ENCODE measurements around the gene PARP4.

The PARP4 gene

GRCh38 chr13:24505256-24505655 is 7.3 kb downstream of the PARP4 start:
- no peak for TF ChIP-seq SALL2 (tag by site-specific recombination; IDR thresholded peaks at IDR 0.05; ENCODE audit: borderline replicate concordance)
- no peak for TF ChIP-seq ZSCAN18 (tag by site-specific recombination; IDR thresholded peaks at IDR 0.05)
- no peak for TF ChIP-seq ZNF529 (tag by site-specific recombination; IDR thresholded peaks at IDR 0.05; ENCODE audit: insufficient replicate concordance)
- no peak for TF ChIP-seq ZNF223 (tag by site-specific recombination; IDR thresholded peaks at IDR 0.05)
- TF ChIP-seq ZNF626 (tag by site-specific recombination; IDR thresholded peaks at IDR 0.05), result no peak
- no peak for TF ChIP-seq ZNF670 (tag by site-specific recombination; IDR thresholded peaks at IDR 0.05; ENCODE audit: low read depth)
- no peak for TF ChIP-seq ZNF792 (tag by site-specific recombination; IDR thresholded peaks at IDR 0.05)
- no peak for TF ChIP-seq ZNF26 (tag by site-specific recombination; IDR thresholded peaks at IDR 0.05)
- H3K4me3 ChIP-seq (ENCODE audit: low read depth, low read length), result no peak overlapping the region
- ChIA-PET POLR2A (no interaction called here), CTCF (no interaction called here)
- H3K9me3 ChIP-seq (ENCODE audit: control insufficient read depth, insufficient read depth, low read depth, low read length), result no peaks in the 10 kb centered on the region
- H3K4me1 ChIP-seq (ENCODE audit: control insufficient read depth, insufficient read depth, low read length), result no peaks in the 10 kb centered on the region
- H3K27ac ChIP-seq (ENCODE audit: extremely low read depth, low read depth, low read length), result no peak overlapping the region
- peaks cover 0 to 23% of the 10 kb centered on the region in 2 experiments; a peak in 1 of 3 replicates for H3K36me3 ChIP-seq (ENCODE audit: control insufficient read depth in 2 of 2, insufficient read depth in 1 of 2, low read length in 2 of 2)

DNA sequence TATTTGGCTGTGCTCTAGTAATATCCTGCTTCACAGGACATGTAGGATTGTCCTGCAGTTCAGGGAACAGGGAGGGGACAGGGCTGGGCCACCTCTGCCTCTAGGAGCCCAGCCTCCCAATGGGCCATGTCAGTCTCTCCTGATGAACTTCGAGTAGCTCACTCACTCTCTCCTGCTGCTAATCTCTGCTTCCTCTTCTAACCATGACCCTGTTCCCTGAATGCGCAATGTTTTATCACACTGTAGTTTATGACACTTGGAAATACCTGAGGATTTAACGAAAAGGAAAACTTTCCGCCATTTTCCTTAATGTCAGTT is 9.2 kb downstream of the PARP4 start:
- H3K36me3 ChIP-seq (ENCODE audit: control insufficient read depth in 2 of 2, insufficient read depth in 1 of 2, low read length in 2 of 2), result peaks cover 0 to 29% of the 10 kb centered on the region in 2 experiments; a peak in 2 of 3 replicates
- no peak overlapping the region for H3K27ac ChIP-seq (ENCODE audit: extremely low read depth, low read depth, low read length)
- ChIA-PET CTCF (interaction anchor here (1.3 kb wide), 1 partner anchor 13 kb away, joined by 3 read pairs; no protein-coding TSS in a partner anchor), POLR2A (interaction anchor here (0.6 kb wide), 1 partner anchor 15 kb away, joined by 3 read pairs; no protein-coding TSS in a partner anchor)
- no peaks in the 10 kb centered on the region for H3K9me3 ChIP-seq (ENCODE audit: control insufficient read depth, insufficient read depth, low read depth, low read length)
- no peaks in the 10 kb centered on the region for H3K4me1 ChIP-seq (ENCODE audit: control insufficient read depth, insufficient read depth, low read length)
- H3K4me3 ChIP-seq (ENCODE audit: low read depth, low read length), result no peak overlapping the region
- TF ChIP-seq ZSCAN5A (tag by site-specific recombination; IDR thresholded peaks at IDR 0.05) (no peak), ZNF366 (tag by site-specific recombination; conservative IDR thresholded peaks at IDR 0.05) (no peak), ZNF133 (tag by site-specific recombination; IDR thresholded peaks at IDR 0.05) (no peak), ZNF530 (tag by site-specific recombination; IDR thresholded peaks at IDR 0.05; ENCODE audit: low read depth) (no peak), SP2 (tag by site-specific recombination; IDR thresholded peaks at IDR 0.05) (no peak), ZNF394 (tag by site-specific recombination; IDR thresholded peaks at IDR 0.05; ENCODE audit: borderline replicate concordance) (no peak), ZNF112 (tag by site-specific recombination; IDR thresholded peaks at IDR 0.05) (no peak), SP7 (tag by site-specific recombination; IDR thresholded peaks at IDR 0.05) (no peak), ZNF175 (tag by site-specific recombination; IDR thresholded peaks at IDR 0.05) (no peak), KLF17 (tag by site-specific recombination; IDR thresholded peaks at IDR 0.05) (no peak), ZNF423 (tag by site-specific recombination; IDR thresholded peaks at IDR 0.05) (no peak), ZBTB17 (tag by site-specific recombination; IDR thresholded peaks at IDR 0.05) (no peak), ZNF544 (tag by site-specific recombination; IDR thresholded peaks at IDR 0.05) (no peak), BCL11A (tag by site-specific recombination; IDR thresholded peaks at IDR 0.05; ENCODE audit: low read depth) (no peak), ZNF510 (tag by site-specific recombination; IDR thresholded peaks at IDR 0.05; ENCODE audit: insufficient replicate concordance) (no peak)
- TF ChIP-seq, protein P1, sequence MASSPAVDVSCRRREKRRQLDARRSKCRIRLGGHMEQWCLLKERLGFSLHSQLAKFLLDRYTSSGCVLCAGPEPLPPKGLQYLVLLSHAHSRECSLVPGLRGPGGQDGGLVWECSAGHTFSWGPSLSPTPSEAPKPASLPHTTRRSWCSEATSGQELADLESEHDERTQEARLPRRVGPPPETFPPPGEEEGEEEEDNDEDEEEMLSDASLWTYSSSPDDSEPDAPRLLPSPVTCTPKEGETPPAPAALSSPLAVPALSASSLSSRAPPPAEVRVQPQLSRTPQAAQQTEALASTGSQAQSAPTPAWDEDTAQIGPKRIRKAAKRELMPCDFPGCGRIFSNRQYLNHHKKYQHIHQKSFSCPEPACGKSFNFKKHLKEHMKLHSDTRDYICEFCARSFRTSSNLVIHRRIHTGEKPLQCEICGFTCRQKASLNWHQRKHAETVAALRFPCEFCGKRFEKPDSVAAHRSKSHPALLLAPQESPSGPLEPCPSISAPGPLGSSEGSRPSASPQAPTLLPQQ (tag by site-specific recombination; IDR thresholded peaks at IDR 0.05), result no peak
